T-helper 1 cell treated with Interleukin-12 subunit alpha and Interleukin-12 subunit beta and Interleukin-4 antibody, amounts not matched to agents 30 ng/mL and 1 ng/mL, for 36 hours (primary cell): ENCODE measurements around the gene THSD4. TPM values are rescaled to one million over a fixed set of nuclear protein-coding genes. Genes with fewer than 3 reads are reported as not detected.
"Not testable (repeated sequence)": the region's sequence is repeated elsewhere in the genome, so short reads cannot be mapped to it uniquely, and the experiment has no call there.

Experiments
- intact Hi-C: fragments of 100-400 bp; cut with micrococcal nuclease; formaldehyde crosslinking; loops from one replicate; pipeline ENCODE4 v1.15.1; 2024
- total RNA-seq: library from RNA; stranded (reverse); gene quantifications from 2 replicates; pipeline ENCODE4 v1.2.3, GENCODE V29; 2022

Gene THSD4
- total RNA-seq, 1 donor from 2014 or later = not detected

GRCh38 chr15:71254491-71254890 is 139.2 kb downstream of the THSD4 start:
- intact Hi-C loops = no loop called here

GRCh38 chr15:71256934-71257664 is 141.8 kb downstream of the THSD4 start:
- intact Hi-C loops = loop anchor here (5.0 kb wide), 1 partner anchor 185 kb away; no protein-coding TSS in a partner anchor

DNA sequence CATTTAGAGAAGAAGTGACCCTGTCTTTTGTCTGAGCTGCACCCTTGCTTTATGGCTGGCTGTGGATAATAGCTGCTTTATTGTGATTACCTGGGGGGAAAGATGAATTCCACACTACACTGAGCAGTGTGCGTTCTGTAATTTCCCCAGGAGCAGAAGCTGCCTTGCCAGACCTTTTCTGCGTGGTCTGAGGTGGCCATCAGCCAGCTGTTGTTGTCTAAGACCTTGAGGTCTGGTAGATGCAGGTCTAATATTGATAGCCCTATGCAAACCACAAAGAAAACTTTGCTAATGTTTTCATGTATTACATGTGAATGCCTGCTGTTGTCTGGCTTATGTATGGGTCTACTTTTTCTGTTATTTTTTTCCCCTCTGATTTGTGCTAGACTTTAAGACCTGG is 144.6 kb downstream of the THSD4 start:
- intact Hi-C loops = loop anchor here (5.0 kb wide), 1 partner anchor 182 kb away; no protein-coding TSS in a partner anchor

DNA sequence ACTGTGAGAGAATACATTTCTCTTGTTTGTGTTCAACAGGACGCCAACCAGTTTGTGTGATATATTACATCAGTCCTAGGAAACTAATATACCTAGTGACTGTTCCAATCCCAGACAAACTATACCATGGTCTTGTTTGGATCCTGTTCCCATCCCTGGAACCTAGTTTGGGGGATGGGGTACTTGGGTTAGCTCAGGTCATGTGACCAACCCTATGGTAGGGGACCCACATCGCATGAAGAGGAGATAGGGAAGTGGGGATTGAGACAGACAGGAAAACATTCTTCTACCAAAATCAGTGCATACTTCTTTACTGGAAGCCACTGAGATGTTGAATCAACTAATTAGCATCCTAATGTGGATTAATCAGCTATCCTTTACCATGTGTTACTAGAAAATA is 146.1 kb downstream of the THSD4 start:
- intact Hi-C loops = no loop called here

DNA sequence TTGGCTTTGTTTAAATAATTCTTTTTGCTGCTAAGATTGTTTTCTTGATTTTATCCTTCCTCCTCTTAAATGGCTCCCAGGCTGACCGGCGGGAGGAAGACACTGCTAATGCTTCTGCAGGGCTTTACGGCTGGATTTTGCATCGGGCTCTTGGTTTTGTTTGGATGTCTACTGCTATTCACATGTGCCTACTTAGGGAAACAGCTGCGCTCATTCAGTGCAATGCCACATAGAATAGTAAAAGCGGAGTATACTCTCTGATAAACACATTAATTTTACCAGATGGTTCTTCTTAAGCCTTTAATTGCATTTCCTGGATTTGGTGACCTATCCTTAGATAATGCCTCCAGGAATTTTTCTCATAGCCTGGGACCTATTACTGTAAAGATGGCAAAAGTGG is 146.6 kb downstream of the THSD4 start:
- intact Hi-C loops = no loop called here

- intact Hi-C loops = no loop called here
Measured at GRCh38 chr15:71262599-71262998, 147.3 kb downstream of the THSD4 start.

- intact Hi-C loops = not testable (repeated sequence)
Measured at GRCh38 chr15:71265606-71266005, 150.3 kb downstream of the THSD4 start.

DNA sequence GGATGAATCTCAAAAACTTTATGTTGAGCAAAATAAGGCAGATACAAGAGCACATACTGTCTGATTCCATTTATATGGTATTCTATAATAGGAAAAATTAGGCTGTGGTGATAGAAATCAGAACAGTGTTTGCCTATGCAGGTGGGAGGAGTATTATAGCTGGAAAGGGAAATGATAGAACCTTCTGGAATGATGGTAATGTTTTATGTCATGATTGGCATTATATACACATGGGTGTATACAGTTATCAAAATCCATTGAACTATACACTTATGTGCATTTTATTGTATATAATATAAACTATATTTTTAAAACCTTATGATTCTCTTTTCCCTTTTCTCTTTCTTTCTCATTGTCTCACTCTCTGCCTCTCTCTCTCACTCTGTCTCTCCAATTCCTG is 156.1 kb downstream of the THSD4 start:
- intact Hi-C loops = no loop called here

DNA sequence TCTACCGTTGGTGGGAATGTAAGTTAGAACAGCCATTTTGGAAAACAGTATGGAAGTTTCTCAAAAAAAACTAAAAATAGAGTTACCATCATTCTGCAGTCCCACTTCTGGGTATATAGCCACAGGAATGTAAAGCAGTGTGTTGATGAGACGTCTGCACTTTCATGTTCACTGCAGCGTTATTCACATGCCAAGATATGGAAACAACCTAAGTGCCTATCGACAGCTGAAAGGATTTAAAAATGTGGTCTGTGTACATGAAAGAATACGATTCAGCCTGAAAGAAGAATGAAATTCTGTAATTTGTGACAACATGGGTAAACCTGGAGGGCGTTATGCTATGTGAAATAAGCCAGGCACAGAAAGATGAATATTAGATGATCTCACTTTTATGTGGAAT is 157.7 kb downstream of the THSD4 start:
- intact Hi-C loops = no loop called here

DNA sequence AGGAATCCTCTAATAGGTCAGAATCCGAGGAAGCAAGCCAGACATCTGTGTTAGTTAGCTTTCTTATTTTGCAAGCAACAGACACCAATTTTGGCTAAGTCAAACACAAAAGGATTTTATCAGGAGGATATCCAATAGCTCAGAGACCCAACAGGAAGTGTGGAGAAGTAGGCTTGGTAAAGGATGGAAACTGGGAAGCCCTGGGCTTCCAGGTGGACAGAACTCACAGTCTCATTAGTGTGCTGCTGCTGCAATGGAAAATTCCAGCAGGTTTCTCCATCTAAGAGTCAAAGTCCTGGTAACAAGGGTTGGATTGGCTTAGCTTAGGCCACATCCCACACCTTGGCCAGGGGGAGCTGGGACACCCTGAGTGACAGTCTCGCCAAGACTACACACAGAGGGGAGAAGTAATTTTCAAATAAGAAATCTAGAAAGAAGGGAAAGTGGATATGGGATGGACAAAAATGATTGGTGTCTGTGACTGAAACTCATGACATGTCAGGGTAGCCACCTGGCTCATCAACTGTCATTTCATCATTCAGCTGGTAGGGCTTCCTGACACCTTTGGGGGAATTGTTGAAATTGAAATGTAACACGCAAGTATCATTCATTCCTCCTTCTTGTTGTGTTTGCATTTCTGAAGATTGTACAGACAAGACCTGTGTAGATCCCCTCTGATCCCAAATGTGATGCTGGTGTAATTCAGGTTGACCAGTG is 158.6 kb downstream of the THSD4 start:
- intact Hi-C loops = no loop called here

DNA sequence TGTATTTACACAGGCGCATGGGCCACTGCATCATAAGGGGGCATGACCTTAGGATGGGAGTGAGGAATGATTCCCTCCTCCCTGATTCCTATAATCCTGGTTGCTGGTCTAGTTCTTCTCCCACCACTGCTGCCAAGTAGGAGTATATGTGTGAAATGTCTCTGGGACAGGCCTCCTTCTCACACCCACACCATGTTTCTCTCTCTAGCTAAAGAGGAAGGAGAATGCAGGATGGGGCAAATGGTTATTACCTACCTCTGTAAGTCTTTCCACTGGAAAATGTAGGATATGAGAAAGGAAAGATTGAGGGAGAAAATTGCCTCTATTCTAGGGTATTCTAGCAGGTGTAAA is 159.2 kb downstream of the THSD4 start:
- intact Hi-C loops = no loop called here

DNA sequence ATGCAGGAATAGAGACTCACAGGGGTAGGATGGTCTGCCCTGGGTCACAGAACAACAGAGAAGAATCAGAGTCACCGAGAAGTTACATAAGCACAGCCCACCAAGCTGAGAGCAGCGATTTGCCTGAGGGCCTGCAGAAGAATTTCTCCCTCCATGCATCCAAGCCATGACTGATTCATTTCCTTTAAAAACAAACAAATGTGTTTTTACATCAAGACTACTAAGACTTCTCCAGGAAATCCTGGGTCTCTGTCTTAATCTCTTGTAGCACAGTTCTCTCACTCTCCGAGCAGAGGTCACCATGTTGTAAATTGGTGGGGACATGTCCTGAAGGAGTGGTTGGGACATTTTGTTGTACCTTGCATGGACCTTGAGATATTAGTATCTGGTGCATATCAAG is 159.8 kb downstream of the THSD4 start:
- intact Hi-C loops = no loop called here

DNA sequence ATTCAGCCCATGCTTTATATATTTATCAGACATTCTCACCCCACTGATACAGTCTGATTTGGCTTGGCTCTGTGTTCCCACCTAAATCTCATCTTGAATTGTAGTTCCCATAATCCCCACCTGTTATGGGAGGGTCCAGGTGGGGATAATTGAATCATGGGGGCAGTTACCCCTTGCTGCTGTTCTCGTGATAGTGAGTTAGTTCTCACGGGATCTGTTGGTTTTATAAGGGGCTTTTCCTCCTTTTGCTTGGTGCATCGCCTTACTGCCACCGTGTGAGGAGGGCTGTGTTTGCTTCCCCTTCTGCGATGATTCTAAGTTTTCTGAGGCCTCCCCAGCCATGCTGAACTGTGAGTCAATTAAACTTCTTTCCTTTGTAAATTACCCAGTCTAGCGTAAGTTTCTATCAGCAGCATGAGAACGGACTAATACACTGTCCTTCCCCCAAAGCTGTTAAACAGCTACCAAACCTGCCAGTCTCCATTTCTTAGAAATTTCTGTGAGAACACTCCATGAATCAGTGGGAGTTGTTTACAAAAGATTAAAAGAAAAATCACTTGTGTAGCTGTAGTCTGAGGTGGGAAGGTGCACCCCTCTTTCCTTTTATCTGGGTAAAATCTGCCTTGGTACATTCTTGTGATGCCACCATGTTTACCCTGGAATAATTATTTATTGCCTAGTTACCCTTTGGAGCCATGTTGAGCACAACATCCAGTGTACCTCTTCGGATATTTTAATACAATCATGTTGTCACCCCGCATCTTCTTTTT is 160.5 kb downstream of the THSD4 start:
- intact Hi-C loops = no loop called here

- intact Hi-C loops = no loop called here
Measured at GRCh38 chr15:71276336-71276665, 161.0 kb downstream of the THSD4 start.

GRCh38 chr15:71278989-71279756 is 163.9 kb downstream of the THSD4 start:
- intact Hi-C loops = loop anchor here (1.0 kb wide), 1 partner anchor 43 kb away; no protein-coding TSS in a partner anchor

- intact Hi-C loops = loop anchor here (1.0 kb wide), 1 partner anchor 43 kb away; no protein-coding TSS in a partner anchor
Measured at GRCh38 chr15:71279757-71280141, 164.5 kb downstream of the THSD4 start.

DNA sequence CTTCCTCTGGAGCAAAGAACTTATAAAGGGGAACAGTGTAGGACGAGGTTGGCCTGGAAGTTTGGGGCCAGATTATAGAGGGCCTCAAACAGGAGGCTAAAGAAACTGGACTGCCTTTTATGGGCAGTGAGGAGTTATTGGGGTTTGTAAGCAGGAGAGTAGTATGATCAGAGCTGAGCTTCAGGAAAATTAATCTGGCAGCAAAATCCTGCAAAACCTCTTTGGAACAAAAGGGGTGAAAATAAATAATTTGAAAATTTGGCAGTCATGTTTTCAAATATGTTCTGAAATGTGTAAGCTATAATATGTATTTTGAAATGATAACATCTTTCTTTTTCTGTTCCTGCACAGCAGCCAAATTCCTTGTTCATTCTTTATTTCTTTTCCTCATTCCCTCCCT is 164.9 kb downstream of the THSD4 start:
- intact Hi-C loops = no loop called here

DNA sequence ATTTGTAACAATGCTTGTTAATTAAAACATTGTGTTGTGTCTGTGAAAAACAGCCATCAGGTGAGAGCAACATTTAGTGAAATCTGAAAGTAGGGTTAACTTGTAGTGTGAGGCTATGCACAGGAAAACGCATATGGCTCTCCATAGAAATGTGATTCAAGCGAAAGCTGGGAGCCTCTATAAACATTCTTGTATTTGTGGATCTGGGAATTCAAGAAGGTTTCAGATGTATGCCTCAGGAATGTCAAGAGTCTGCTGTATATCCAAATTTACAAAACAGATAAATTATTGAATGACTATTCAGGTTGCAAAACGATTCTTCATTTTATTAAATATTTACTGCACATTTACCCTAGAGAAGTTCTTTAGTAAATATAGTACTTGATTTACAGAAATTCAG is 166.0 kb downstream of the THSD4 start:
- intact Hi-C loops = no loop called here

- intact Hi-C loops = no loop called here
Measured at GRCh38 chr15:71282076-71282475, 166.8 kb downstream of the THSD4 start.

GRCh38 chr15:71288348-71288955 is 173.2 kb downstream of the THSD4 start:
- intact Hi-C loops = no loop called here

- intact Hi-C loops = no loop called here
Measured at GRCh38 chr15:71290002-71290401, 174.7 kb downstream of the THSD4 start.
